SK-N-SH (cell line): ENCODE results near the gene C1QL2. TPM values are rescaled to one million over a fixed set of nuclear protein-coding genes. Genes with fewer than 3 reads are reported as not detected.

Source experiments
- CTCF ChIA-PET: fragments of 300-600, 350-600 bp; formaldehyde crosslinking; extraction: SDS; loops from one replicate; lab custom pipeline; 2021; lab: Yijun Ruan, JAX
- POLR2A ChIA-PET: fragments of 350-600 bp; sonication (Branson Sonifier 250); formaldehyde crosslinking; extraction: SDS; loops from one replicate; lab custom pipeline; 2020; ENCODE audit warnings: antibody characterized with exemption, inconsistent platforms; lab: Yijun Ruan, JAX
- DNase-seq: peaks from one replicate; pipeline ENCODE4 v3.0.0; 2012
- H2AFZ ChIP-seq: fragments of 200-600 bp; sonication (generic); 2 replicates; pipeline ENCODE4 v1.8.1; 2016; ENCODE audit warnings: antibody characterized with exemption, mild to moderate bottlenecking, low read depth
- H3F3A ChIP-seq: fragments of 200-600 bp; sonication (generic); replicated peaks from 2 replicates; pipeline ENCODE3; 2016; ENCODE audit warnings: antibody characterized with exemption, mild to moderate bottlenecking; ENCODE audit not compliant: insufficient read depth
- H3K27ac ChIP-seq, 2 experiments: fragments of 200-500 bp in 1 of 2; fragments of 200-600 bp in 1 of 2; sonication (Bioruptor generic) in 1 of 2; sonication (generic), shearing (Covaris generic) in 1 of 2; 2 replicates each; pipeline versions ENCODE4 v1.5.1 to v1.6.1; 2014 to 2016; ENCODE audit warnings: low read depth in 2 of 2, inconsistent platforms in 1 of 2, low read length in 1 of 2, mild to moderate bottlenecking in 1 of 2, mixed read lengths in 1 of 2
- H3K27me3 ChIP-seq: fragments of 200-600 bp; sonication (generic), shearing (Covaris generic); 2 replicates; pipeline ENCODE4 v1.6.1; 2016; ENCODE audit warnings: mixed run types; ENCODE audit not compliant: insufficient read depth
- H3K36me3 ChIP-seq, 2 experiments: fragments of 200-500 bp in 1 of 2; fragments of 200-600 bp in 1 of 2; sonication (Bioruptor generic) in 1 of 2; sonication (generic) in 1 of 2; replicated peaks in 1 of 2; 2 replicates each; pipeline versions ENCODE3 to v1.5.1; 2014 to 2016; ENCODE audit warnings: low read length in 1 of 2, mild to moderate bottlenecking in 1 of 2; ENCODE audit not compliant: insufficient read depth in 2 of 2, control insufficient read depth in 1 of 2
- H3K4me1 ChIP-seq, 2 experiments: fragments of 200-500 bp in 1 of 2; fragments of 200-600 bp in 1 of 2; sonication (Bioruptor generic) in 1 of 2; sonication (generic), shearing (Covaris generic) in 1 of 2; 2 replicates each; pipeline versions ENCODE4 v1.5.1 to v1.6.1; 2014 to 2016; ENCODE audit warnings: low read depth in 1 of 2, low read length in 1 of 2, mixed run types in 1 of 2; ENCODE audit not compliant: insufficient read depth in 2 of 2, control insufficient read depth in 1 of 2
- H3K4me2 ChIP-seq: fragments of 200-600 bp; sonication (generic), shearing (Covaris generic); 2 replicates; pipeline ENCODE4 v1.6.1; 2017; ENCODE audit warnings: mixed run types
- H3K4me3 ChIP-seq, 2 experiments: fragments of 200-500 bp in 1 of 2; fragments of 200-600 bp in 1 of 2; sonication (Bioruptor generic) in 1 of 2; sonication (generic), shearing (Covaris generic) in 1 of 2; 2 replicates each; pipeline versions ENCODE4 v1.5.1 to v1.8.1; 2014 to 2016; ENCODE audit warnings: low read depth in 2 of 2, inconsistent platforms in 1 of 2, low read length in 1 of 2, mild to moderate bottlenecking in 1 of 2, mixed read lengths in 1 of 2, moderate library complexity in 1 of 2
- H3K79me2 ChIP-seq: fragments of 200-600 bp; sonication (generic); 2 replicates; pipeline ENCODE4 v1.8.1; 2017; ENCODE audit warnings: mild to moderate bottlenecking; ENCODE audit not compliant: insufficient read depth
- H3K9ac ChIP-seq: fragments of 200-600 bp; sonication (generic); 2 replicates; pipeline ENCODE4 v1.6.1; 2017; ENCODE audit warnings: mixed run types
- H3K9me2 ChIP-seq: fragments of 200-600 bp; sonication (generic); 2 replicates; pipeline ENCODE4 v1.6.1; 2017; ENCODE audit warnings: mixed run types
- H3K9me3 ChIP-seq: fragments of 200-600 bp; sonication (generic); 2 replicates; pipeline ENCODE4 v1.6.1; 2017; ENCODE audit warnings: mixed run types, mild to moderate bottlenecking, moderate library complexity
- H4K20me1 ChIP-seq: fragments of 200-600 bp; sonication (generic); 2 replicates; pipeline ENCODE4 v1.6.1; 2017; ENCODE audit warnings: mild to moderate bottlenecking, mixed run types; ENCODE audit not compliant: insufficient read depth
- CHD2 ChIP-seq: fragments of 150-350 bp; IDR thresholded peaks from 2 replicates; pipeline ENCODE4 v1.6.1; 2018; ENCODE audit warnings: low read length; ENCODE audit not compliant: partially characterized antibody
- EP300 ChIP-seq, 2 experiments: IDR thresholded peaks; 2 replicates each; pipeline versions ENCODE4 v1.4.0 to v1.6.1; 2012; ENCODE audit warnings: borderline replicate concordance in 1 of 2, low read depth in 1 of 2, low read length in 1 of 2
- EZH2phosphoT487 ChIP-seq: fragments of 200-600 bp; sonication (generic); IDR thresholded peaks from 2 replicates; pipeline ENCODE4 v1.6.1; 2017; ENCODE audit warnings: low read depth, mixed run types, mild to moderate bottlenecking, antibody characterized with exemption, moderate library complexity, borderline replicate concordance
- FOSL2 ChIP-seq: IDR thresholded peaks from 2 replicates; pipeline ENCODE4 v1.4.0; 2012; ENCODE audit warnings: low read depth, mild to moderate bottlenecking, moderate library complexity, borderline replicate concordance
- FOXJ3 ChIP-seq: sonication (generic); formaldehyde crosslinking; IDR thresholded peaks from 2 replicates; pipeline ENCODE4 v1.5.1; 2020; ENCODE audit warnings: mild to moderate bottlenecking, missing genetic modification reagents
- GABPA ChIP-seq: IDR thresholded peaks from 2 replicates; pipeline ENCODE4 v1.4.0; 2012; ENCODE audit warnings: low read depth, mild to moderate bottlenecking
- MXI1 ChIP-seq: IDR thresholded peaks from 2 replicates; pipeline ENCODE4 v1.6.1; 2012; ENCODE audit warnings: mild to moderate bottlenecking, low read depth, low read length, improper control_type of control experiment
- NFIC ChIP-seq: IDR thresholded peaks from 2 replicates; pipeline ENCODE4 v1.4.0; 2012; ENCODE audit warnings: borderline replicate concordance
- POLR2AphosphoS5 ChIP-seq: IDR thresholded peaks from 2 replicates; pipeline ENCODE4 v1.6.1; 2012; ENCODE audit warnings: low read depth, low read length
- RCOR1 ChIP-seq: fragments of 150-350 bp; IDR thresholded peaks from 2 replicates; pipeline ENCODE4 v1.6.1; 2017; ENCODE audit warnings: antibody characterized with exemption, low read length
- RFX5 ChIP-seq: IDR thresholded peaks from 2 replicates; pipeline ENCODE4 v1.6.1; 2012; ENCODE audit warnings: mild to moderate bottlenecking, improper control_type of control experiment, low read length
- SIN3A ChIP-seq: IDR thresholded peaks from 2 replicates; pipeline ENCODE4 v1.6.1; 2012; ENCODE audit warnings: low read depth, mild to moderate bottlenecking, low read length, moderate library complexity, borderline replicate concordance
- WGBS: methylation state at CpG from one replicate; pipeline ENCODE4 v1.1.6; 2017; ENCODE audit warnings: low lambda C conversion rate; 5-methylcytosine and 5-hydroxymethylcytosine counted together
- polyA plus RNA-seq, 3 experiments: library from polyadenylated mRNA; depleted of rRNA; stranded (reverse); fragments of >200 nt; gene quantifications; 2 replicates each; pipeline ENCODE4 v1.2.3, GENCODE V29; 2012
- TF ChIP-seq, protein P1 (sequence below): IDR thresholded peaks from 2 replicates; pipeline ENCODE4; 2012
- TF ChIP-seq, protein P2 (sequence below): fragments of 200-600 bp; sonication (generic); IDR thresholded peaks from 2 replicates; pipeline ENCODE4 v1.6.1; 2017; ENCODE audit warnings: antibody characterized with exemption, mild to moderate bottlenecking, moderate library complexity
- TF ChIP-seq, protein P3 (sequence below): fragments of 150-350 bp; IDR thresholded peaks from 2 replicates; pipeline ENCODE4 v1.6.1; 2016; ENCODE audit warnings: mild to moderate bottlenecking, low read depth, low read length
- TF ChIP-seq, protein P4 (sequence below): IDR thresholded peaks from 2 replicates; pipeline ENCODE4 v1.4.0; 2012; ENCODE audit warnings: low read depth, borderline replicate concordance
- TF ChIP-seq, protein P5 (sequence below): fragments of 150-350 bp; IDR thresholded peaks from 2 replicates; pipeline ENCODE4 v1.6.1; 2017; ENCODE audit warnings: antibody characterized with exemption, low read length, low read depth, borderline replicate concordance

Gene C1QL2
- polyA plus RNA-seq, 1 of the 3 experiments (the other 2 are of a cell fraction): not detected

DNA sequence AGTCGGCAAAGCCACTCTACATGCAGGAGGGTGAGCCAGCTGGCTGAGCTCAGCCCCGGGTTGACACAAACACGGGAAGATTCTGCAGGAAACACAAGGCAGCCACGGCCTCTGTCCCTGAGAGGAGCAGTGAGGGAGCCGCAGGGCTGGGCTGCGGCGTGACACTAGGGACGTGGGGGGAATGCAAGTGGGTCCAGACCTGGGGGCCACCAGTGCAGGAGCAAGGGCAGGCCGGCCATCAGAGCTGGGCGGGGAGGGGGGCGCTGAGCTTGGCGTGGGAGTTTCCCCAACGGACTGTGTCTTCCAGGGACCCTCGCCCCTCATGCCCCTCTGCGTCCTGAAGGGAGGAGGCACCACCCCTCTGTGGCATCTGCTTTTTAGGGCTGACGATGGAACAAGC, 12.0 kb upstream of the C1QL2 start:
- no peak overlapping the region for H3K4me2 ChIP-seq
- H3F3A ChIP-seq: no peaks in the 10 kb centered on the region
- H3K36me3 ChIP-seq: no peaks in the 10 kb centered on the region
- no peak overlapping the region for H3K27ac ChIP-seq
- no peak for DNase-seq
- 51% methylated on average over 8 of the region's 16 CpGs for WGBS
- H3K9ac ChIP-seq: no peak overlapping the region
- H3K9me2 ChIP-seq: no peaks in the 10 kb centered on the region
- H3K4me1 ChIP-seq: no peaks in the 10 kb centered on the region
- TF ChIP-seq SIN3A (no peak), RFX5 (no peak), FOXJ3 (CRISPR knock-in tag) (no peak), MXI1 (no peak), POLR2AphosphoS5 (no peak), EZH2phosphoT487 (no peak), FOSL2 (no peak), EP300 (IDR thresholded peaks at IDR 0.05; ENCODE audit: borderline replicate concordance in 1 of 2, low read depth in 1 of 2, low read length in 1 of 2) (no peak), GABPA (no peak), CHD2 (no peak), NFIC (no peak), RCOR1 (no peak)
- TF ChIP-seq, protein P1, sequence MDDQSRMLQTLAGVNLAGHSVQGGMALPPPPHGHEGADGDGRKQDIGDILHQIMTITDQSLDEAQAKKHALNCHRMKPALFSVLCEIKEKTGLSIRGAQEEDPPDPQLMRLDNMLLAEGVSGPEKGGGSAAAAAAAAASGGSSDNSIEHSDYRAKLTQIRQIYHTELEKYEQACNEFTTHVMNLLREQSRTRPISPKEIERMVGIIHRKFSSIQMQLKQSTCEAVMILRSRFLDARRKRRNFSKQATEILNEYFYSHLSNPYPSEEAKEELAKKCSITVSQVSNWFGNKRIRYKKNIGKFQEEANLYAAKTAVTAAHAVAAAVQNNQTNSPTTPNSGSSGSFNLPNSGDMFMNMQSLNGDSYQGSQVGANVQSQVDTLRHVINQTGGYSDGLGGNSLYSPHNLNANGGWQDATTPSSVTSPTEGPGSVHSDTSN: no peak
- TF ChIP-seq, protein P2, sequence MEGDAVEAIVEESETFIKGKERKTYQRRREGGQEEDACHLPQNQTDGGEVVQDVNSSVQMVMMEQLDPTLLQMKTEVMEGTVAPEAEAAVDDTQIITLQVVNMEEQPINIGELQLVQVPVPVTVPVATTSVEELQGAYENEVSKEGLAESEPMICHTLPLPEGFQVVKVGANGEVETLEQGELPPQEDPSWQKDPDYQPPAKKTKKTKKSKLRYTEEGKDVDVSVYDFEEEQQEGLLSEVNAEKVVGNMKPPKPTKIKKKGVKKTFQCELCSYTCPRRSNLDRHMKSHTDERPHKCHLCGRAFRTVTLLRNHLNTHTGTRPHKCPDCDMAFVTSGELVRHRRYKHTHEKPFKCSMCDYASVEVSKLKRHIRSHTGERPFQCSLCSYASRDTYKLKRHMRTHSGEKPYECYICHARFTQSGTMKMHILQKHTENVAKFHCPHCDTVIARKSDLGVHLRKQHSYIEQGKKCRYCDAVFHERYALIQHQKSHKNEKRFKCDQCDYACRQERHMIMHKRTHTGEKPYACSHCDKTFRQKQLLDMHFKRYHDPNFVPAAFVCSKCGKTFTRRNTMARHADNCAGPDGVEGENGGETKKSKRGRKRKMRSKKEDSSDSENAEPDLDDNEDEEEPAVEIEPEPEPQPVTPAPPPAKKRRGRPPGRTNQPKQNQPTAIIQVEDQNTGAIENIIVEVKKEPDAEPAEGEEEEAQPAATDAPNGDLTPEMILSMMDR: no peak
- TF ChIP-seq, protein P3, sequence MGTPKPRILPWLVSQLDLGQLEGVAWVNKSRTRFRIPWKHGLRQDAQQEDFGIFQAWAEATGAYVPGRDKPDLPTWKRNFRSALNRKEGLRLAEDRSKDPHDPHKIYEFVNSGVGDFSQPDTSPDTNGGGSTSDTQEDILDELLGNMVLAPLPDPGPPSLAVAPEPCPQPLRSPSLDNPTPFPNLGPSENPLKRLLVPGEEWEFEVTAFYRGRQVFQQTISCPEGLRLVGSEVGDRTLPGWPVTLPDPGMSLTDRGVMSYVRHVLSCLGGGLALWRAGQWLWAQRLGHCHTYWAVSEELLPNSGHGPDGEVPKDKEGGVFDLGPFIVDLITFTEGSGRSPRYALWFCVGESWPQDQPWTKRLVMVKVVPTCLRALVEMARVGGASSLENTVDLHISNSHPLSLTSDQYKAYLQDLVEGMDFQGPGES: no peak
- TF ChIP-seq, protein P4, sequence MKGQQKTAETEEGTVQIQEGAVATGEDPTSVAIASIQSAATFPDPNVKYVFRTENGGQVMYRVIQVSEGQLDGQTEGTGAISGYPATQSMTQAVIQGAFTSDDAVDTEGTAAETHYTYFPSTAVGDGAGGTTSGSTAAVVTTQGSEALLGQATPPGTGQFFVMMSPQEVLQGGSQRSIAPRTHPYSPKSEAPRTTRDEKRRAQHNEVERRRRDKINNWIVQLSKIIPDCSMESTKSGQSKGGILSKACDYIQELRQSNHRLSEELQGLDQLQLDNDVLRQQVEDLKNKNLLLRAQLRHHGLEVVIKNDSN: no peak
- TF ChIP-seq, protein P5, sequence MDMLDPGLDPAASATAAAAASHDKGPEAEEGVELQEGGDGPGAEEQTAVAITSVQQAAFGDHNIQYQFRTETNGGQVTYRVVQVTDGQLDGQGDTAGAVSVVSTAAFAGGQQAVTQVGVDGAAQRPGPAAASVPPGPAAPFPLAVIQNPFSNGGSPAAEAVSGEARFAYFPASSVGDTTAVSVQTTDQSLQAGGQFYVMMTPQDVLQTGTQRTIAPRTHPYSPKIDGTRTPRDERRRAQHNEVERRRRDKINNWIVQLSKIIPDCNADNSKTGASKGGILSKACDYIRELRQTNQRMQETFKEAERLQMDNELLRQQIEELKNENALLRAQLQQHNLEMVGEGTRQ: no peak
- no peaks in the 10 kb centered on the region for H3K9me3 ChIP-seq
- POLR2A ChIA-PET: no interaction called here
- H3K79me2 ChIP-seq: no peaks in the 10 kb centered on the region
- no peaks in the 10 kb centered on the region for H3K27me3 ChIP-seq
- no peak overlapping the region for H3K4me3 ChIP-seq
- H2AFZ ChIP-seq: no peak overlapping the region
- no peaks in the 10 kb centered on the region for H4K20me1 ChIP-seq
- CTCF ChIA-PET: no interaction called here
